C4-2B (cell line): Measurements from ENCODE around the gene GOLGA1.

Experiments used
- CTCF ChIP-seq: fragments of 450-650 bp; conservative IDR thresholded peaks from 2 replicates; pipeline ENCODE4 v1.5.1; 2017; ENCODE audit warnings: mild to moderate bottlenecking
- ZFX ChIP-seq: fragments of 450-650 bp; IDR thresholded peaks from 2 replicates; pipeline ENCODE4 v1.6.1; 2017

GRCh38 chr9:124964056-124964455 is 23.2 kb upstream of the GOLGA1 start:
- TF ChIP-seq ZFX (no peak), CTCF (no peak)
